NCI-H146 (cell line): Measurements from ENCODE around the gene ADM.
"Not testable (repeated sequence)": the region's sequence is repeated elsewhere in the genome, so short reads cannot be mapped to it uniquely, and the experiment has no call there.

Experiments used
- DNase-seq: peaks from one replicate; lab custom pipeline; 2025; lab: John Stamatoyannopoulos, UW

ADM gene

GRCh38 chr11:10304495-10305261 is at the start of gene ADM:
Gene ADM (plus strand): TSS chr11:10305073. CDS start chr11:10305701, 628 bp downstream.
- DNase-seq, result peak; percentile 95

GRCh38 chr11:10255388-10256125 is 49.3 kb upstream of the ADM start:
- DNase-seq, result peak; percentile 18

GRCh38 chr11:10257478-10257877 is 47.4 kb upstream of the ADM start:
- DNase-seq, result peak; percentile 32

- no peak for DNase-seq
Measured at GRCh38 chr11:10261821-10262220, 43.1 kb upstream of the ADM start.

- DNase-seq, result no peak
Measured at GRCh38 chr11:10263929-10264328, 40.9 kb upstream of the ADM start.

- not testable (repeated sequence) for DNase-seq
Measured at GRCh38 chr11:10264716-10265115, 40.2 kb upstream of the ADM start.

- DNase-seq, result no peak
Measured at GRCh38 chr11:10265936-10266335, 38.9 kb upstream of the ADM start.

- DNase-seq, result no peak
Measured at GRCh38 chr11:10267821-10268220, 37.1 kb upstream of the ADM start.

- no peak for DNase-seq
Measured at GRCh38 chr11:10268746-10269488, 36.0 kb upstream of the ADM start.

- DNase-seq, result no peak
Measured at GRCh38 chr11:10272132-10272531, 32.7 kb upstream of the ADM start.

GRCh38 chr11:10273738-10274137 is 31.1 kb upstream of the ADM start:
- DNase-seq, result no peak

- DNase-seq, result no peak
Measured at GRCh38 chr11:10274726-10275125, 30.1 kb upstream of the ADM start.

GRCh38 chr11:10275714-10276113 is 29.2 kb upstream of the ADM start:
- DNase-seq, result no peak

GRCh38 chr11:10282117-10282516 is 22.8 kb upstream of the ADM start:
- DNase-seq, result no peak

GRCh38 chr11:10283991-10284390 is 20.9 kb upstream of the ADM start:
- no peak for DNase-seq

- no peak for DNase-seq
Measured at GRCh38 chr11:10285148-10285802, 19.6 kb upstream of the ADM start.

- no peak for DNase-seq
Measured at GRCh38 chr11:10287140-10287539, 17.7 kb upstream of the ADM start.

- DNase-seq, result peak; percentile 5
Measured at GRCh38 chr11:10287766-10288715, 16.8 kb upstream of the ADM start.

- DNase-seq, result no peak
Measured at GRCh38 chr11:10288881-10289764, 15.8 kb upstream of the ADM start.

- no peak for DNase-seq
Measured at GRCh38 chr11:10289765-10290380, 15.0 kb upstream of the ADM start.
